RWPE2 (cell line): Measurements from ENCODE around the gene PCSK4.

Experiments
- ATAC-seq: fragments of 200-7000 bp; cut with Tn5 transposase; 3 replicates; pipeline ENCODE4 v1.9.1; 2021; ENCODE audit warnings: low read depth
- DNase-seq: peaks from one replicate; pipeline ENCODE4 v3.0.0-alpha.2; 2020; ENCODE audit warnings: low spot score
- H3K27ac ChIP-seq: fragments of 450-650 bp; 2 replicates; pipeline ENCODE4 v1.5.1; 2017; ENCODE audit warnings: mild to moderate bottlenecking; ENCODE audit not compliant: poor library complexity, severe bottlenecking
- H3K27me3 ChIP-seq: fragments of 250-450 bp; sonication (Bioruptor Pico); 2 replicates; pipeline ENCODE4 v1.5.1; 2021; ENCODE audit warnings: mild to moderate bottlenecking, moderate library complexity; ENCODE audit not compliant: insufficient read depth, poor library complexity, severe bottlenecking
- H3K36me3 ChIP-seq: fragments of 250-450 bp; sonication (Bioruptor Pico); 2 replicates; pipeline ENCODE4 v1.5.1; 2020; ENCODE audit warnings: low read depth, mild to moderate bottlenecking, moderate library complexity
- H3K4me1 ChIP-seq: fragments of 250-450 bp; sonication (Bioruptor Pico); 2 replicates; pipeline ENCODE4 v1.5.1; 2021; ENCODE audit warnings: mild to moderate bottlenecking, moderate library complexity; ENCODE audit not compliant: insufficient read depth, poor library complexity, severe bottlenecking
- H3K4me3 ChIP-seq: fragments of 250-450 bp; sonication (Bioruptor Pico); 2 replicates; pipeline ENCODE4 v1.5.1; 2021; ENCODE audit warnings: mild to moderate bottlenecking, moderate library complexity; ENCODE audit not compliant: severe bottlenecking
- H3K9me3 ChIP-seq: fragments of 250-450 bp; sonication (Bioruptor Pico); 2 replicates; pipeline ENCODE4 v1.5.1; 2021; ENCODE audit warnings: mild to moderate bottlenecking, moderate library complexity; ENCODE audit not compliant: severe bottlenecking
- TF ChIP-seq, protein P1 (sequence below): fragments of 450-650 bp; IDR thresholded peaks from one replicate; pipeline ENCODE4 v1.5.1; 2017; ENCODE audit warnings: mild to moderate bottlenecking, moderate library complexity; ENCODE audit not compliant: poor library complexity, severe bottlenecking

PCSK4 gene

DNA sequence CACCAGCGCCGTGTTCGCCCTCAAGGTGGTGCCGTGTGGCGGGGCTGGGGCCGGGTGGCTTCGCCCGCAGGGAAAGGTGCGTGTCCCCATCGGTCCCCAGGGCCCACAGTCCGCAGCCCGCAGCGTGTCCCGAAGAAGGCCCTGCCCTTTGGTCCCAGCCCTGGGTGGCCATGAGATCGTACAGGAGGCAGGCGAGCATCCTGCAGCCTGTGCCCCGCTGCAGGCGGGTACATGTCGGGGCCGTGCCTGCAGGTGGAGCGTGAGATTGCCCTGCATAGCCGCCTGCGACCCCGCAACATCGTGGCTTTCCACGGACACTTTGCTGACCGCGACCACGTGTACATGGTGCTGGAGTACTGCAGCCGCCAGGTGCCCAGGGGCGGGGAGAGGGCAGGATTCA is 35.2 kb upstream of the PCSK4 start:
- TF ChIP-seq, protein P1, sequence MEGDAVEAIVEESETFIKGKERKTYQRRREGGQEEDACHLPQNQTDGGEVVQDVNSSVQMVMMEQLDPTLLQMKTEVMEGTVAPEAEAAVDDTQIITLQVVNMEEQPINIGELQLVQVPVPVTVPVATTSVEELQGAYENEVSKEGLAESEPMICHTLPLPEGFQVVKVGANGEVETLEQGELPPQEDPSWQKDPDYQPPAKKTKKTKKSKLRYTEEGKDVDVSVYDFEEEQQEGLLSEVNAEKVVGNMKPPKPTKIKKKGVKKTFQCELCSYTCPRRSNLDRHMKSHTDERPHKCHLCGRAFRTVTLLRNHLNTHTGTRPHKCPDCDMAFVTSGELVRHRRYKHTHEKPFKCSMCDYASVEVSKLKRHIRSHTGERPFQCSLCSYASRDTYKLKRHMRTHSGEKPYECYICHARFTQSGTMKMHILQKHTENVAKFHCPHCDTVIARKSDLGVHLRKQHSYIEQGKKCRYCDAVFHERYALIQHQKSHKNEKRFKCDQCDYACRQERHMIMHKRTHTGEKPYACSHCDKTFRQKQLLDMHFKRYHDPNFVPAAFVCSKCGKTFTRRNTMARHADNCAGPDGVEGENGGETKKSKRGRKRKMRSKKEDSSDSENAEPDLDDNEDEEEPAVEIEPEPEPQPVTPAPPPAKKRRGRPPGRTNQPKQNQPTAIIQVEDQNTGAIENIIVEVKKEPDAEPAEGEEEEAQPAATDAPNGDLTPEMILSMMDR: no peak
- no peak; the same call in 2 of the 3 replicates for ATAC-seq
- H3K27ac ChIP-seq: no peak overlapping the region

DNA sequence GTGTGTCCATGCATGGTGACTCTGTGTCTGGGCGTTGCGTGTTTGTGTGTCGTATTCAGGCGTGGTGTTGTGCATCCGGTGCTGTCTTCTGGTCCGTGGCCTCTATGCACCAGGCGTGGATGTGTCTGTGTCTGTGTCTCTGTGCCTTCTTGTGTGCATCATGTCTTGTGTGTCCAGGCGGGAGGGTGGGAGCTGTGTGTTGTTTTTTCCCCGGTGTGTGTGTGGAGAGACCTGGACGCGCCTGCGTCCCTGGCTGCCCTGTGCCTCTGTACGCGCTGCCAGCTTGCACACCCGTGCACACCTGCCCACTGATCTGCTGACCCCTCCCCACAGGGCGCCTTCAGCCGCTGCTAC is 34.8 kb upstream of the PCSK4 start:
- no peak for ATAC-seq
- Histone ChIP-seq H3K36me3 (no peaks in the 10 kb centered on the region), H3K27me3 (peaks cover 31% of the 10 kb centered on the region), H3K4me1 (no peaks in the 10 kb centered on the region), H3K9me3 (no peaks in the 10 kb centered on the region), H3K27ac (no peak overlapping the region), H3K4me3 (no peak overlapping the region)
- TF ChIP-seq, protein P1: no peak
- DNase-seq: no peak

More for the DNA sequence above, 35.2 kb upstream of the PCSK4 start:
- Histone ChIP-seq H3K4me1 (no peaks in the 10 kb centered on the region), H3K4me3 (no peak overlapping the region), H3K9me3 (no peaks in the 10 kb centered on the region), H3K27me3 (peaks cover 31% of the 10 kb centered on the region), H3K36me3 (no peaks in the 10 kb centered on the region)
- no peak for DNase-seq

DNA sequence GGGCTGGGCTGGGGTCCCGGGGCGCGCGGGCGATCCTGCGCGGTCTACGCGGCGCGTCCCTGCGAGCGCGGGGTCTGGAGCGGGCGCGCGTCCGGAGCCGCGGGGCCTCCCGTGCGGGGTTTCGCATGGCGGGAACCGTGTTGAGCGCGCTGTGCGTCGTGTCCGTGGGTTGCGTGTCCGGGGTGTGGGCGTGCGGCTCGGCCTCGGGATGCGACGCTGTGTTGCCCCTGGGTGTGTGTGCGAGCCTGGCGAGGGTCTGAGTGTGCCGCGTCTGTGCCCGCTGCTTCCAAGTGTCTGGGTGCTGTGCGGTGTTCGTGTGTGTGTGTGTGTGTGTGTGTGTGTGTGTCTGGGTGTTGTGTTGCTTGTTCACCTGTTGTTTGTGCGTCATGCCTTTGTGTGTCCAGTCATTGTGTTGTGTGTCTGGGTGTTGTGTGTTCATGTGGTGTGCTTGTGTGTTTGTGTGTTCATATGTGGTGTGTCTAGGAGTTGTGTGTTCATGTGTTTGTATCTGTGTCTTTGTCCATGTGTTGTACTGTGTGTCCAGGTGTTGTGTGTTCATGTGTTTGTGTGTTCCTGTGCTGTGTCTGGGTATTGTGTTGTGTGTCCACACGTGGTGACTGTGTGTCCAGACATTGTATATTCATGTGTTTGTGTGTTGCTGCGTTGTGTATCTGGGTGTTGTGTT is 34.3 kb upstream of the PCSK4 start:
- Histone ChIP-seq H3K9me3 (no peaks in the 10 kb centered on the region), H3K27ac (no peak overlapping the region), H3K4me3 (no peak overlapping the region), H3K27me3 (peaks cover 31% of the 10 kb centered on the region), H3K4me1 (no peaks in the 10 kb centered on the region), H3K36me3 (no peaks in the 10 kb centered on the region)
- DNase-seq (no peak), ATAC-seq (no peak)
- TF ChIP-seq, protein P1: no peak

DNA sequence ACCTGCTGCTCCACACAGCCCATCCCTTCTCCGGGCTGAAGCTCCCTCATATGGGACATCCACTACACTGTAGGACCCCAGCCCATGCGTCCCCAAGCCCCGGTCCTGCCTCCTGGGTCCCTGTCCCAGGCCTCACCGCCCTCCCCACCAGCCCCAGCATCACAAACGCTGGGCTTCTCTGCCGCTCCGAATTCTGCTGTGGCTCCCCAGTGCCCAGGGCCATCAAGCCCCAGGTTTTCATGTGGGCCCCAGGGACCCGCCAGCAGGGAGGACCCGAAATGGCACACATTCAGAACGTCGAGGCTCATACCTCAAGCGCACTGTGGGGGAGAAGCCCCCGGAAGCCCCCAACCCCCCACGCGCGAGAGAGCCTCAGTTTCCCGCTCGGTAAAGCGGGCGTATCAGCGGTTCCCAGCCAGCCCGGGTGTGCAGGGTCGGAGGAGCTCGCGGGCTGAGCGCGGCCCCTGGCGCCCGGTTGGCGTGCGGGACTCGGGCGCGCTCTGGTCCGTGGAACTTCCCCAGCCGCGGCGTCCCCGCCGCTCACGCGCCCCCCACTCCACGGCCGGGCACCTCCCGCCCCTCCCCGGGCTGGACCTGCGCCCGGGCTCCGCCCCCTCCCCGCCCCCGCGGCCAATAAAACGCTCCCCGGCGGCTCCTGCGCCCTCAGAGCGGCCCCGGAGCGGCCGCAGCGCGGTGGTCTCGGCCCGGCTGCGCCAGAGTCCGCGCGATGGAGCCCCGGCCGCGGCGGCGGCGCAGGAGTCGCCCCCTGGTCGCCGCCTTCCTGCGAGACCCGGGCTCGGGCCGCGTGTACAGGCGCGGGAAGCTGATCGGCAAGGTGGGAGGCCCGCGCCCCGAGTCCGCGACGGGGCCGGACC is 33.5 kb upstream of the PCSK4 start, which contains the start of gene PLK5:
TSS of gene PLK5 (plus strand) at position 666 of the 875 bp plus-strand sequence. CDS start 2,920 bp downstream, outside the sequence.
- ATAC-seq: no peak
- peaks cover 31% of the 10 kb centered on the region for H3K27me3 ChIP-seq
- H3K27ac ChIP-seq: no peak within 1 kb of the TSS
- DNase-seq: no peak
- H3K4me3 ChIP-seq: no peak within 1 kb of the TSS
- H3K36me3 ChIP-seq: no peaks in the 10 kb centered on the region
- TF ChIP-seq, protein P1: no peak
- H3K9me3 ChIP-seq: no peaks in the 10 kb centered on the region
- no peaks in the 10 kb centered on the region for H3K4me1 ChIP-seq
